ENCODE data around the gene GSTT2.
"Not testable (repeated sequence)": the region's sequence is repeated elsewhere in the genome, so short reads cannot be mapped to it uniquely, and the experiment has no call there.

The GSTT2 gene

DNA sequence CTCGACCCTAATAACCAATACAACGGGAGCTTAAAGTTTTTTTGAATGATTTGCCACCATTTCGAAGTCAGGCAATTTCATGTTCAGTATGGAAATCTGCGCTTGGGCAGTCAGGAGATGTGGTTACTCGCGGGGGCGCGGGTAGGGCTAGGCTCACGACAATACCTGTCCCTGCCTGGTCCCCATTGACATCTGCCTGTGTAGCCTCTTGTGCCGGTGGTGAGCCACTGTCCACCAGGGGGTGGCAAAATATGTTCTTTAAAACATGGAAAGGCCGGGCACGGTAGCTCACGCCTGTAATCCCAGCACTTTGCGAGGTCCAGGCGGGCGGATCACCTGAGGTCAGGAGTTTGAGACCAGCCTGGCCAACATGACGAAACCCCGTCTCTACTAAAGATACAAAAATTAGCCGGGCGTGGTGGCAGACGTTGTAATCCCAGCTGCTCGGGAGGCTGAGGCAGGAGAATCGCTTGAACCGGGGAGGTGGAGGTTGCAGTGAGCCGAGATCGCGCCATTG lies 5.0 kb upstream of the GSTT2 start:
- DNase-seq, result not testable (repeated sequence)

DNA sequence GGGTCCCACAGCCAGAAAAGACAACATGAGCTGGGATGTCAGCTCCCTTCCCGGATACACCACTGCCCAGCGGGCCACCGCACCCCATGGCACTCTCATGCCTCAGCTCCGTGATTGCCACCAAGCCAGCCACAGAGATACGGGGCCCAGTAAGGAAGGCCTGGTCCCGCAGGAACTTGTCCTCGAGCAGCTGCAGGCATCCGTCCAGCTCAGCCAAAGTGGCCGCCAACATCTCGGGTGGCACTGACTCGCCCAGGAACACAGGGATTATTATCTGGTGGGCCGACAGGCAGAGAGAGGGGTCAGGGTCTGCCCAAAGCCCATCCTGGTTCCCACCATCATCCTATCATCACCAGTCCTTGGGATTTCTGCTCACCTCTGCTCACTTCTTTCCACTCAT lies 2.6 kb upstream of the GSTT2 start:
- DNase-seq, result not testable (repeated sequence)

DNA sequence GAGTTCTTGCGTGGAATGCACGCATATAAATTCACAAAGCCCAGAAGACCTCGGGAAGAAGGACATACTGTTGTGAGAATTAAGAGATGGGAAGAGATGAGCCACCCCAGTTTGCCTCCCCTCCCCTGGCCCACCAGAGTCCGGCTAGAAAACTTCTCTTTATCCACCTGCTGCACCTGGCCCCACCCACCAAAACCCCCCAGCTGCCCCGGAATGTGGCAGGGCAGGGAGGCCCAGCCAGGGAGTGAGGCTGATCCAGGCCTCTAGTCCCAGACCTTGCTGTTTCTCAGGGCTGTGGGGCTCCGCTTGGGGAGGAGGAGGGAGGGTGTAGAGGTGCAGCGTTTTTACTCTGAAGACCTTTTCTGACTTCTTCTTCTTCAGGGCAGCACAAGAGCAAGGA lies 633 bp downstream of the GSTT2 start:
- not testable (repeated sequence) for DNase-seq

DNA sequence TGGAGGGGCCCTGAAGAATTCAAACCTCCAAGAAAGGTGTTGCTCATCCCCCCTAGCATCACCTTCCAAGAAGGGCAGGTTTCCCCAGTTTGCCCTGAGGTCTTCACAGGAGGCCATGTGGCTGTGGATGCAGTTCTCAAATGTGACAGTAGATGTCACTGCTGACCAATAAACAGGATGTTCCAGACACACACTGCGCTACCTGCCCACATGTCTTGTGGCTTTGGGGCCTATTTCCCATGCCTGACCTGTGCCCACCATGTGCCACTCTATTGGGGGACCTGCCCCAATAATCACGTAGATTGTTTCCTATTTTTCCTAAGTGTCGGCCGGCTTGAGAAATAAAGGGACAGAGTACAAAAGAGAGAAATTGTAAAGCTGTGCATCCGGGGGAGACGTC lies 4.5 kb downstream of the GSTT2 start:
- no peak for DNase-seq

DNA sequence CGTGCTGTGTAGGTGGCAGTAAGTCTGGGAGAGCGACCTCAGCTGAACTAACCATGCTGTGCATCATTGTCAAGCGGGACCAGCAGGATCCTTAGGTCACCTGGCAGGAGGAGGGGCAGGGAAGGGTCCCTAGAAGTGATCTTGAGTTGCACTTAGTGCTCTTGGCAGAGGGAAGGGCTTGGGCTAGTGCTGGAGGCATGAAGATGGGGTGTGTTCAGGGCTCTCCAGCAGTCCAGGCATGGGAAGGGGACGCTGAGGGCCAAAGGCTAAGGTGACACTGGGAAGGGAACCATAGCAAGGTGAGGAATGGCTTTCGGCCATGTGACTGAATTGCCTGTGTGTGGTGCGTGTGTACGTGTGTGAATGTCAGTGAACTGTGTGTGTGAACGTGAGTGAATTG lies 6.2 kb downstream of the GSTT2 start:
- DNase-seq, result not testable (repeated sequence)

DNA sequence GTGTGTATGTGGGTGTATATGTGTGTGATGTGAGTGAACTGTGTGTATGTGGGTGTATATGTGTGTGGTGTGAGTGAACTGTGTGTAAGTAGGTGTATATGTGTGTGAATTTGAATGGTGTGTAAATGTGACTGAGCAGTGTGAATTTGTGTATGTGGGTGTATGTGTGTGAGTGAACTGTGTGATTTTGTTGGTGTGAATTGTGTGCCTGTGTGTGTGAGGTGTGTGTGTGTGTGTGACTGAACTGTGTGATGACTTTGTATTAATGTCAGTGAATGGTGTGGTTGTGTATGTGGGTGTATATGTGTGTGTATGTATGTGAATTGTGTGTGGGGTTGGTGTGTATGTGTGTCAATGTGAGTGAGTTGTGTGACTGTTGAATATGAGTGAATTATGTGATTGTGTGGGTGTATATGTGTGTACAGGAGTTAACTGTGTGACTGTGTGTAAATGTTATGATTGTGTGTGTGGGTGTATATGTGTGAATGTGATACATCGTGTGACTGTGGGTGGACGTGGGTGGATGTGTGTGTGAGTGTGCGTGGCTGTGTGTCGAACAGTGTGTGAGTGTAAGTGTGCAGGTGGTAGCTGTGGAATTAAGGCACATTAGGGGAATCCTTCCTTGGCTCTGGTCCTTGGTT lies 6.7 kb downstream of the GSTT2 start:
- DNase-seq, result not testable (repeated sequence)

DNA sequence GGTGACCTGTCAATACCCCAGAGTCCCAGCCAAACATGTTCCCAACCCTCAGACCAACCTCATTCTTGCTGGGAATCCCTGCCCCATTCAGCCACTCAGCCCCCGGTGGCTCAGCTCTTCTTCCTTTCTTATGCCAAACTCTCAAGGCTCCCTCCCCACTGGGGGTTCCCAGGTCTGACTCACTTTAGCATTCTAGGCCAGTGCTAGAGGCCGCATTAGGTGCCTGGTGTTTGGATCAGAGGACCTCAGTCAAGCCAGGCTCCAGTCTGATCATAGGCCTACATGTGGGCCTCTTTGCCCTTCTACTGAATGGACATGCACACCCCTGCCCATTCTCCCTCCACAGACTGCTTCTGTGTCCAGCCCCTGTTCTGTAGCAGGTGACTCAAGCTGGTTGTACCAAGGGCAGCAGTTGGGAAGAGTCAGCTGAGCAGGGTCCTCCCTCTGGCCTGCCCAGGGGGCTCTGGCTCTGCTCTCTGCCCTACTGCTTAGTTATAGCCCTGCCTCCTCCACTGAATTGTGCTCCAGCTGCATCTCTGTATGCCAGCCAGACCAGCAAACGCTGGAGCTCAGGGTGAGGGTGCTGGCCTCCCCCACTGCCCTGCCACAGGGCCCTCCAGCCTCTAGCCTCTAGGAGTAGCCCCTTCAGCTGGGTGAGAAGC lies 9.8 kb downstream of the GSTT2 start:
- DNase-seq, result not testable (repeated sequence)

DNA sequence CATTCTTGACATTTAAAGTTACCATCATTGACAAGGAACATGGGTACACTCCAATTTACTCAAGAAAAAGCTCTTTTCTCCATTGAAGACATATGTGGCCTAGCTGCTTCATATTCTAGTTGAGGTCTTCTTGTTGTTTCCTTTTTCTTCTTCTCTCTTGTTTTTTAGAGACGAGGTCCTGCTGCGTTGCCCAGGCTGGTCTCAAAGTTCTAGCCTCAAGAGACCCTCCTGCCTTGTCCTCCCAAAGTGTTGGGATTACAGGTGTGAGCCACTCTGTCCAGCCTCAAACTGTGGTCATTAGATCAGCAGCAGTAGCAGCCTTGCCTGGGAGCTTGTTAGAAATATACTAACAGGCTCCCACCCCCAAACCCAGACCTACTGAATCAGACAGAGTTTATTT lies 13.1 kb downstream of the GSTT2 start:
- DNase-seq, result not testable (repeated sequence)

DNA sequence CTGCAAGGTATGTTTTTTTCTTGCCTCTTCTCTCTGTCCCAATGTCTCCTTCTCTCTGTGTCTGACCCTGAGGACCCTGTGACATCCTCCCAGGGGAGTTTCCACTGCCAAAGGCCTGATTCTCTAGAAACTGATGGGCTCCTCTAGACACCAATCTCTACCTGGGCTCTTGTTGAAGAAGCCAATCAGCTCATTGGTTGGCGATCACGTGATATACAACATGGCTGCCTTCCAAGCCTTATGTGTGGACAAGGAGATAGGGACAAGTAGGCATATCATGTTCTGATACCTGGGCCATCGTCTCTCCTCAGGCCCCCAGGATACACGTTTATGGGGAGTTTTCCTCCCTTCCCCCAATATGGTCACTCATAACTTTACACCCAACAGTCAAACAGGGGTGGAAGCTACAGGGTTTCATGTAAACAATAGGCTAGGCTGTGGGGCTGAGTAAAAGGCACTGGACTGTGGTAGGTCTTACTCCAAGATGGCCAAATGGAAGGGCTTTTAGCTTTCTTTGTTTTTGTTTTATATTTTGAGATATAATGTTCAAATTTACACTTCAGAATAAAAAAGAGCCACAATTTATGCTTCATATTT lies 13.7 kb downstream of the GSTT2 start:
- not testable (repeated sequence) for DNase-seq

DNA sequence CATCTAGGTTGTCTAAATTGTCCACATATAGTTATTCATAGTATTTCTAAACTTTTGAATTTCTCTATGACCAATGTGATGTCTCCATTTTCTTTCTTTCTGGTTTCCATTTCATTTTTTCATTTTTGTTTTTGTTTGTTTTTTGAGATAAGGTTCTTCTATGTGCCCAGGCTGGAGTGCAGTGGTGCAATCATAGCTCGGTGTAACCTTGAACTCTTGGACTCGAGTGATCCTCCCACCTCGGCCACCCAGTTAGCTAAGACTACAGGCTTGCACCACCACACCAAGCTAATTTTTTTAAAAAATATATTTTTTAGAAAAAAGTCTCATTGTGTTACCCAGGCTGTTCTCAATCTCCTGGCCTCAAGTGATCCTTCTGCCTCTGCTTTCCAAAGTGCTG lies 17.2 kb downstream of the GSTT2 start:
- DNase-seq, result no peak

DNA sequence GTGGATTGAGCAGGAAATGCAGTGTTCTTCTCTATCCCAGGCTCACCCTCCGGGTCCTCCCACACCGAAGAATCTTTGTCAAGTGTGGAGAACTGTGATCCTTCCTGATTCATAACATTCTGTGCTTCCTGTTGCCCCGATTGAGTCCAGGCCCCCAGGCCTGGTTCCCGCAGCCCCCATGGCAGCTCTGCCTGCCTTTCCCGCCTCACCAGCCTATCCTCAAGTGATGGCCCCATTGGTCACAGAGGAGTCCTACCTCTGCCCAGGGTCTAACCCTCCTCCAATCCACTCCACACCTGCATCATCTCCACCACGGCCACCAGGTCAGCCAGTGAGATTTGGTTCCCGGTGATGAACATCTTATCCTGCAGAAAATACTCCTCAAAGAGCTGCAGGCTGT lies 19.8 kb downstream of the GSTT2 start:
- DNase-seq, result not testable (repeated sequence)

DNA sequence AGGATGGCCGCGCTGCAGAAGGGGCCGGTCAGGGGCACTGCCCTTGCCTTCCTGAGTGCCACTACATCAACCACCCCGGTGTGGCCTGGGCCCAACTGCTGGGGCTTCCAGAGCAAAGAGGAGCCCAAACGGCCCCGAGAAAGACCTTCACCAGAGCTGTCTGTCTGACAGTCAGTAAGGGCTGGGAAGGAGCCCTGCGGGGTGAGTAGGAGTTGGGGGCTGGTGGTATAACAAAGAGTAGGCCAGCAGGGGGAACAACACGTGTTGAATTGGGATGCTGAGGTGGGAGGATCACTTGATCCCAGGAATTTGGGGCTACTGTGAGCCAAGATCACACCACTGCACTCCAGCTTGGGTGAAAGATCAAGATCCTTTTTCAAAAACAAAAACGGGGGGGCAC lies 21.4 kb downstream of the GSTT2 start:
- DNase-seq, result no peak

DNA sequence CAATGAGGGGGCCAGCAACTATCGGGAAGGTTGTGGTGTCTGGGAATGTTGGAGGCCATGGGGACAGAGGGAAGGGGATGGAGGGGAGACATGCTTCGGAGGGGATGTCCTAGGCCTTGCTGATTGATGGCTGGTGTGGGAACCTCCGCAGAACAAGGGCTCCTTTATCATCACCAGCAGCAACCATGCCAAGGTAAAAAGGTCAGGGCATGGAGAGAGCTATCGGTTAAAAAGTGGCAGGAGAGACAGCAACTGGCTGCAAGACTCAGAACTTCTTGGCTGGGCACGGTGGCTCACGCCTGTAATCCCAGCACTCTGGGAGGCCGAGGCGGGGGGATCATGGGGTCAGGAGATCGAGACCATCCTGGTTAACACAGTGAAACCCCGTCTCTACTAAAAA lies 22.3 kb downstream of the GSTT2 start:
- no peak for DNase-seq

DNA sequence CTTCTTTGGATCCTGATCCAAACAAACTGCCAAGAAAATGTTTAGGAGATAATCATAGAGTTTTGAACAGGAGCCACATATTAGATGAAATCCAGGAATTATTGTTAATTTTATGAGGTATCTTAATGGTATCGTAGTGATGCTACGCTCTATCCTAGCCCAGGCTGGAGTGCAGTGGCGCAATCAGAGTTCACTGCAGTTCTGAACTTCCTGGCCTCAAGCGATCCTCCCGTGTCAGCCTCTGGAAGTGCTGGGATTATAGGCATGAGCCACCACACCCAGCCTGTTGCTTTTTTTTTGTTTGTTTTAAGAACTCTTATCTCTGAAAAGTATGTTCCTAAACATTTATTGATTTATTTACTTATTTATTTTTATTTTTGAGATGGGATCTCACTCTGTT lies 22.9 kb downstream of the GSTT2 start:
- no peak for DNase-seq

DNA sequence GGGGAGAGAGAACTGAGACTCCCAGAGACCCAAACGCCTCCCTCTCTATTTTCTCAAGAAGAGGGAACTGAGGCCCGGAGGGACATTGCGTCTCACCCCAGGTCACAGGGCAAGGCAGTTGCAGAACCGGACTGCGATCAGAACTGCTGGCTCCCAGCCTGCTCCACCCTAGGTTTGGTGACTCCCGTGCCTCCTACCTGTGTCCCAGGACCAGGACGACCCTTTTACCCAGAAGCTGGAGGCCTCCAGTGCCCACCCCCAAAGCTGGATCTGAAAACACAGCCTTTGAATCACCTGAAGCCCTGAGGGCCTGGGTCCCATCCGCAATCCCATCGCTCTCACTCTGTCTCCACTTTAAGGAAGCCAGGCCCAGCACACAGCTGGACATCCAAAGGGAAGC lies 24.0 kb downstream of the GSTT2 start:
- DNase-seq, result no peak

DNA sequence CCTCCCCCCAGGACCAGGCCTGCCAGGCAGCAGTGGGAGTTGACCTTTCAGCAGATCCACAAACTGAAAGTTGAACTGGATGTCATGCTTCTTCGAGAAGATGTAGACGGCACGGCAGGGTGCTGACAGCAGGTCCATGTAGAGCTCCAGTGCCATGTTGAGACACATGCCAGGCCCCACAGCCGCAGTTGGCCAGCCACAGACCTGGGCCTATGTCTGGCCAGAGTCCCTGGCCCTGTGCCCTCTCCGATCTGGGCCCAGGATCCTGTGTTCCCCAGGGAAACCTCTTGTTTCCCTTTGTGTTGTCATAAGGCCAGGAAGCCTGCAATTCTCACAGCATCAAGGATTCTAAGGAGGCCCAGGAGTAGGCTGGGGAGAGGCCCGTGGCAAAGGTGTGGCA lies 25.3 kb downstream of the GSTT2 start, which contains the start of gene GSTT4:
GSTT4 (minus strand) TSS at position 253 of the 400 bp plus-strand sequence; CDS start at position 156, 97 bp downstream.
- no peak for DNase-seq

DNA sequence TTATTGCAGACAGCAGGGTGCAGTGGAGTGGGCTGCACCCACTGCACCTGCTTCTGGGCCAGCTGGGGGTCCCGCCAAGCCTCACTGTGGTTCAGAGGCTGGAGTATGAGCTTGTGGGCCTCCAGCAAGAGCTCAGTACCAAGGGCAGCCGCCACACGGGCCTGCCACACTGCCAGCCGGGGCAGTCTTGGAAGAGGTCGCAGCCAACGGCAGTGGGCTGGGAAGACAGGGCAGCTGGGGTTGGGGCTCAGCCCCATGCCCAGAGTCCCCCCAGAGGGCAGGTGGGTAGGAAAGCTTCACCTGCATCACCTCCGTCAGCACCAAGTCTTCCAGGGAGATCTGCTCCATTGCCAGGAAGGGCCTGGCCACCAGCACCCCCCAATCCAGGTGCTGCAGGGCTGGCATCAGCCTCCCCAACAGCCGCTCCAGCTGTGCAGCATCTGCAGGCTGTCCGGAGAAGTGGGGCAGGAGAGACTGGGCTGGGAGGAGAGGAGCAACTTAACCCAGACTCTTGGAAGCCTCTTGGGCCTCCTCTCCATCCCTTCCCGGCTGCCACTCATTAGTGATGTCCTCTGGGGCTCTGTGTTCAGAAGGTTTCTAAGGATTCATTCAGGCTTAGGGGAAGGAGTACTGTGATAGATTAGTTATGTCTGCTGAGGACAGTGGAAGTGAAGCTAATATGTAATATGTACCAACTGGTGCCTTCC lies 26.4 kb downstream of the GSTT2 start:
- no peak for DNase-seq

DNA sequence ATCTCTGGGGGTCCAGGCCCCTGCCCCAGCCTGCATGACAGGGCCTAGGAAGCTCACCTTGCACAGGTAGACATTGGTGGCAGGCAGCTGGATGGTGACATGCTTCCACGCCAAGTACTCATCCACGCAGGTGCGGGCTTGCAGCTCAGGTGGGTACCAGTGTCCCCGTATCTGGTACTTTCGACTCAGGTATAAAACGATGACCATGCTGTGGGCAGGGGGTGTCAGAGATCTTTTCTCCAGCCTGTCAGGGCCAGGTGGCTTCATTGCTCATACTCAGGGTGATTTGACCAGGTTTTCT lies 26.9 kb downstream of the GSTT2 start:
- no peak for DNase-seq

DNA sequence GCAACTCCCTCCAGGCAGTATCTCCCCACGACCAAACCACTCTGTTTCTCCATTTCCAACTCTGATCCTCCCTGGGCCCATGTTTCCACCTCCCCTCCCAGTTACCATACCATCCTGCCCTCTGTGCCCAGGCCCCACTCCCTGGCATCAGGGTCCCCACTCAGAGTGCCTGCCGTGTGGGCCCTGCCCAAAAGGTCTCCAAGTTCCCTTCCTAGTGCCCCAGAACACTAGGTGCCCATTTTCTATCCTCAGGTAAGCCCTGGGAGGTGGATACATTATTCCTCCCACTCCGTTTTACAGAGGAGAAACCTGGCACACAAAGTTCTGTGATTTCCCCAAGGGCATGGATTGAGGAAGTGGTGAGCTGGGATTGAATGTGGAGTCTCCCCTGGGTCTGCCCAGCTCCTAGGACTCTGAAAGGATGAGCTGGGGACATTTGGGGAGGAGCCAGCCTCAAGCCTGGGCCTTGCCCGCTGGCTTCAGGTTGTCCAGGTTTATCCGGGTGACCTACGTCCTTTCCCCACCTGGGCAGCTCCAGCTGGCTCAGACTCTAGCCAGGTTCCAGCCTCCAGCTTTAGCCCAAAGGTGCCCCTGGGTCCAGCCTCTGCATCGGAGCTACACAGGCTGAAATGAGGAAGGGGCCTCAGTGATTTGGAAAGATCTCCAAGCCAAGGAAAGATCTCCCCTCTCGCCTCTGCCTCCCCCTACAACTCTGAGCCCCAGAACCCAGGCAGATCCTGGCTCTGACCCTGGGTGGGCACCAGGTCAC lies 27.5 kb downstream of the GSTT2 start:
- DNase-seq, result no peak

DNA sequence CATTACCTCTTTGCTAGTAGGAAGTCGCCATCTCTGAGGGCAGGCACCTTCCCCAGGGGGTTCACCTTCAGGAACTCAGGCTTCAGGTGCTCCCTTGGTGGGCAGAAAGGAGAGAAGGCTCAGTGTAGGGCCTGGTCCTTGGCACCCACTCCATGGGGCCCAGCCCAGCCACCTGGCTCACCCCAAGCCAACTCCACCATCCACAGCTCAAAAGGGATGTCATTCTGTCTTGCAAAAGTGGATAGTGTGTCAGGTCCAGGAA lies 28.0 kb downstream of the GSTT2 start:
- no peak for DNase-seq

DNA sequence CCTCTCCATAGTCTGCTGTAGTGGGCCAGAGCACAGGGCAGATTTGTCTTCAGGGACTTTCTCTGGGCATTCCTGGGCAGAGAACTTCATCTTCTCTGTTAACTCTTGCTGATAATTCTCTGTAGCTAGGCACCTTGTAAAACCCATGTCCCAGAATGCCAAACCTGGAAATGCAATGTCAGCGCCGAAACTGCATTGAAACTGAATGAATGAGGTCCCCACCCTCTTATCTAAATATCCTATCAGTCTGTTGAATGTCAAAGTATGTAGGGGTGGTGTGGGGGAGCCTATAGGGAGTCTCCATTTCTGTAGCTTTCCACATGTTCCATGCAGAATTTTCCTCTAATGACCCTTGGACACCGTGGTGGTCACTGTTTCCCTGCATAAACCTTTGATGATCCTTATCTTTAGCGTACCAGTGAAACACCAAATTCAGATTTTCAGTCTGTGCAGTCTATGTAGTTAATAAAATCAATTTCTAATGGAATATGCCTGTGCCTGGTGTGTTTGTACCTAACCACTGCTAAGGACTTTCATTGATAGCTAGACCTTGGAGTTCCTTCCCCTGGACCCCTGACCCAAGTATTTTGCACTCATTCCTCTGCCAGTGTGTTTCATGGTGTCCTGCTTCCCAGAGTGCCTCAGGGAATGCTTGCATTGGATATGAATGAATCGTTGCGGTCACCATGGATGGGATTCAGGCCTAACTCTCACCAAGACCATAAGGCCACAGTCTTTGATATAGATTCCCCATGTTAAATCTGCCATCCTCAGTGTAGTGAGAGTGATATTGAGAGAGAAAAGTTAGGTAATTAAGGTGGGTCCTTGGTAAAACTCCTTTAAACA lies 28.7 kb downstream of the GSTT2 start:
- no peak for DNase-seq

Data from activated CD4-positive, alpha-beta T cell treated with anti-CD3 and anti-CD28 coated beads for 1 hour (primary cell).